Measurements from ENCODE around the gene DCXR. TPM values are rescaled to one million over a fixed set of nuclear protein-coding genes. Genes with fewer than 3 reads are reported as not detected.
A peak's percentile ranks its signal among the peaks of the same experiment; 100 is the strongest.

Gene DCXR
- total RNA-seq, 1 donor from 2014 or later: 158 TPM

GRCh38 chr17:82009413-82009812 is 28.1 kb downstream of the DCXR start:
- H3K27me3 Mint-ChIP-seq: no peaks in the 10 kb centered on the region
- H3K4me1 Mint-ChIP-seq (ENCODE audit: unreplicated experiment): peaks cover 8% of the 10 kb centered on the region
- no peak overlapping the region for H3K4me3 Mint-ChIP-seq
- no peak for DNase-seq (ENCODE audit: extremely low spot score, unreplicated experiment)
- H3K27ac Mint-ChIP-seq: no peak overlapping the region
- H3K9me3 Mint-ChIP-seq: no peaks in the 10 kb centered on the region
- no peak for TF ChIP-seq CTCF (conservative IDR thresholded peaks at IDR 0.05)
- no peaks in the 10 kb centered on the region for H3K36me3 Mint-ChIP-seq

- peaks cover 8% of the 10 kb centered on the region for H3K4me1 Mint-ChIP-seq (ENCODE audit: unreplicated experiment)
- no peak for DNase-seq (ENCODE audit: extremely low spot score, unreplicated experiment)
- no peak overlapping the region for H3K27ac Mint-ChIP-seq
- H3K4me3 Mint-ChIP-seq: no peak overlapping the region
- H3K27me3 Mint-ChIP-seq: no peaks in the 10 kb centered on the region
- no peaks in the 10 kb centered on the region for H3K36me3 Mint-ChIP-seq
- H3K9me3 Mint-ChIP-seq: no peaks in the 10 kb centered on the region
- no peak for TF ChIP-seq CTCF (conservative IDR thresholded peaks at IDR 0.05)
These were observed 28.5 kb downstream of the DCXR start for GRCh38 chr17:82008941-82009405.

- no peaks in the 10 kb centered on the region for H3K9me3 Mint-ChIP-seq
- TF ChIP-seq CTCF (conservative IDR thresholded peaks at IDR 0.05): no peak
- H3K36me3 Mint-ChIP-seq: no peaks in the 10 kb centered on the region
- no peak overlapping the region for H3K4me3 Mint-ChIP-seq
- H3K27ac Mint-ChIP-seq: no peak overlapping the region
- H3K4me1 Mint-ChIP-seq (ENCODE audit: unreplicated experiment): peaks cover 12% of the 10 kb centered on the region
- no peaks in the 10 kb centered on the region for H3K27me3 Mint-ChIP-seq
- no peak for DNase-seq (ENCODE audit: extremely low spot score, unreplicated experiment)
These were observed 29.1 kb downstream of the DCXR start for GRCh38 chr17:82008258-82008940.

GRCh38 chr17:82007495-82008257 is 29.8 kb downstream of the DCXR start:
- no peaks in the 10 kb centered on the region for H3K27me3 Mint-ChIP-seq
- TF ChIP-seq CTCF (conservative IDR thresholded peaks at IDR 0.05): peak; percentile 36
- H3K27ac Mint-ChIP-seq: no peak overlapping the region
- no peak overlapping the region for H3K4me3 Mint-ChIP-seq
- peaks cover 9% of the 10 kb centered on the region for H3K4me1 Mint-ChIP-seq (ENCODE audit: unreplicated experiment)
- H3K9me3 Mint-ChIP-seq: no peaks in the 10 kb centered on the region
- DNase-seq (ENCODE audit: extremely low spot score, unreplicated experiment): no peak
- no peaks in the 10 kb centered on the region for H3K36me3 Mint-ChIP-seq

- H3K9me3 Mint-ChIP-seq: no peaks in the 10 kb centered on the region
- no peaks in the 10 kb centered on the region for H3K36me3 Mint-ChIP-seq
- H3K27ac Mint-ChIP-seq: no peak overlapping the region
- H3K4me1 Mint-ChIP-seq (ENCODE audit: unreplicated experiment): peaks cover 9% of the 10 kb centered on the region
- no peak for TF ChIP-seq CTCF (conservative IDR thresholded peaks at IDR 0.05)
- no peak overlapping the region for H3K4me3 Mint-ChIP-seq
- DNase-seq (ENCODE audit: extremely low spot score, unreplicated experiment): no peak
- no peaks in the 10 kb centered on the region for H3K27me3 Mint-ChIP-seq
These were observed 30.3 kb downstream of the DCXR start for GRCh38 chr17:82007228-82007494.
